Mesodermal cell (in vitro differentiated cells): ENCODE measurements around the gene PRDM16.

Source experiments
- H3K27ac ChIP-seq: 2 replicates; pipeline ENCODE4 v1.7.0; 2013; ENCODE audit warnings: mild to moderate bottlenecking, low read depth, low read length, moderate library complexity; ENCODE audit not compliant: severe bottlenecking
- H3K36me3 ChIP-seq: 2 replicates; pipeline ENCODE4 v1.7.1; 2013; ENCODE audit warnings: mild to moderate bottlenecking, low read length, moderate library complexity; ENCODE audit not compliant: control insufficient read depth, insufficient read depth
- H3K4me1 ChIP-seq: one replicate; pipeline ENCODE4 v1.7.1; 2013; ENCODE audit warnings: mild to moderate bottlenecking, low read length; ENCODE audit not compliant: insufficient read depth, control insufficient read depth, poor library complexity, severe bottlenecking
- H3K4me3 ChIP-seq: 2 replicates; pipeline ENCODE4 v1.7.0; 2013; ENCODE audit warnings: low read length, control low read depth, mild to moderate bottlenecking; ENCODE audit not compliant: insufficient read depth, poor library complexity, severe bottlenecking; ENCODE audit errors: extremely low read depth
- H3K9me3 ChIP-seq: 2 replicates; pipeline ENCODE4 v1.7.1; 2013; ENCODE audit warnings: mild to moderate bottlenecking, low read length, moderate library complexity; ENCODE audit not compliant: control insufficient read depth
- WGBS, 2 experiments: methylation state at CpG; one replicate each; pipeline ENCODE4 v1.1.5; 2013; ENCODE audit warnings: missing lambda C conversion rate in 2 of 2; ENCODE audit not compliant: insufficient coverage in 2 of 2; 5-methylcytosine and 5-hydroxymethylcytosine counted together

PRDM16 gene

GRCh38 chr1:3249631-3250501, 180.9 kb downstream of the PRDM16 start:
- 86% methylated on average over 19 to 26 of the region's 31 CpGs for WGBS, 2 experiments
- no peak overlapping the region for H3K27ac ChIP-seq
- H3K4me1 ChIP-seq, result no peaks in the 10 kb centered on the region
- H3K36me3 ChIP-seq, result no peaks in the 10 kb centered on the region
- no peak overlapping the region for H3K4me3 ChIP-seq
- H3K9me3 ChIP-seq, result no peaks in the 10 kb centered on the region

GRCh38 chr1:3250624-3251023, 181.6 kb downstream of the PRDM16 start:
- no peak overlapping the region for H3K27ac ChIP-seq
- no peaks in the 10 kb centered on the region for H3K36me3 ChIP-seq
- H3K4me1 ChIP-seq, result no peaks in the 10 kb centered on the region
- H3K9me3 ChIP-seq, result no peaks in the 10 kb centered on the region
- no peak overlapping the region for H3K4me3 ChIP-seq
- 81 to 89% methylated on average over 3 to 5 of the region's 5 CpGs for WGBS, 2 experiments

- H3K27ac ChIP-seq, result no peak overlapping the region
- no peaks in the 10 kb centered on the region for H3K9me3 ChIP-seq
- 91 to 94% methylated on average over 17 to 19 of the region's 24 CpGs for WGBS, 2 experiments
- no peaks in the 10 kb centered on the region for H3K4me1 ChIP-seq
- H3K36me3 ChIP-seq, result no peaks in the 10 kb centered on the region
- no peak overlapping the region for H3K4me3 ChIP-seq
Observed at GRCh38 chr1:3251099-3251806, 182.2 kb downstream of the PRDM16 start.

GRCh38 chr1:3251807-3252428, 182.9 kb downstream of the PRDM16 start:
- H3K4me1 ChIP-seq, result no peaks in the 10 kb centered on the region
- H3K9me3 ChIP-seq, result no peaks in the 10 kb centered on the region
- no peak overlapping the region for H3K4me3 ChIP-seq
- H3K27ac ChIP-seq, result no peak overlapping the region
- 89% methylated on average over 16 to 17 of the region's 17 CpGs for WGBS, 2 experiments
- H3K36me3 ChIP-seq, result no peaks in the 10 kb centered on the region

- 87 to 88% methylated on average over 15 of the region's 15 CpGs for WGBS, 2 experiments
Observed at GRCh38 chr1:3255680-3256079, 186.7 kb downstream of the PRDM16 start.

DNA sequence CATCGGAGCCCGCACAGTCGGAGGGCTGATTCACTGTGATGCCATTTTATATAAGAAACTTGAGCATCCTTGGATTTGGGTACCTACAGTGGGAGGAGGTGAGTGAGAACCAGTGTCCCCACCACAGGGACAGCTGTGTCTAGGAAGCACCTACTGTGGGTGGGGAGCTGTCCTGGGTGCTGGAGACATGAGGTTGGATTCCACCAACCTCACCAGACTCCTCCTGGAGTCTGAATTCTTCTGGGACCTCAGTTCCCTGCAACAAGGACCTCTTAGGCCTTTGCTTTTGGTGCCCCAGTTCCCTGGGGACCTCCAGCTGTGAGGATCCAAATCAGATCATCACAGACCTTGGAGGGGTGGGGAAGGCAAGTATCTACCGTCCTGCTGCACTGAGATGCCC, 188.8 kb downstream of the PRDM16 start:
- Histone ChIP-seq H3K36me3 (no peaks in the 10 kb centered on the region), H3K27ac (no peak overlapping the region), H3K4me1 (no peaks in the 10 kb centered on the region), H3K4me3 (no peak overlapping the region), H3K9me3 (no peaks in the 10 kb centered on the region)
- WGBS, 2 experiments, result 90 to 100% methylated on average over 1 to 3 of the region's 4 CpGs

More at GRCh38 chr1:3255680-3256079, 186.7 kb downstream of the PRDM16 start:
- H3K36me3 ChIP-seq, result no peaks in the 10 kb centered on the region
- H3K4me3 ChIP-seq, result no peak overlapping the region
- H3K9me3 ChIP-seq, result no peaks in the 10 kb centered on the region
- H3K27ac ChIP-seq, result no peak overlapping the region
- no peaks in the 10 kb centered on the region for H3K4me1 ChIP-seq

DNA sequence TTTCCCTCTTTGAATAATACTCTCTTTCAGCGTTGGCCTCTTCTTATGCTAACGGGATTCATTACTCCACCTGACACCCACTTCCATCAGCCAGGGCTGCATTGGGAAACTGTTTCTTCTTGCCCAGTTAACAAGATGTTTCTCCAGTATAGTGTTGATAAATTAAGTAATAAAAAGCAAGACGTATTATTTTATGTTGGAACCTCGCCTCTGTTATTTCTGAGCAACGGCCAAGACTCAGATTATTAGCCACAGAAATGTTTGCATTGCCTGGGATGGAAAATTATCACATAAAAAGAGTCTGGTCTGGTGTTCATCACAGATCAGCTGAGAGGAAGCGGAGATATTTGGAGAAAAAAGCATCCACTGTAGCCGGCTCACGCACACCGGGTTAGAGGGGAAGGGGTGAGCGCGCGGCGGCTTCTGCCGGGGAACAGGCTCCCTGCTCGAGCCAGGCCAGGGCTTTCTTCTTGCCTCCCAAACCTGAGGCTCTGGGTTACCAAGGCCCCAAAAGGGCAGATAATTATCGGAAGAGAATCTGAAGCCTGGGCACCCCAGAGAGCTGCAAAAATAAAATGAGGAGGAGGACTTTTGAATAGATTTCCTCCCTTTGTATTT, 189.5 kb downstream of the PRDM16 start:
- no peak overlapping the region for H3K4me3 ChIP-seq
- no peak overlapping the region for H3K27ac ChIP-seq
- 89 to 91% methylated on average over 14 to 16 of the region's 16 CpGs for WGBS, 2 experiments
- no peaks in the 10 kb centered on the region for H3K9me3 ChIP-seq
- no peaks in the 10 kb centered on the region for H3K4me1 ChIP-seq
- H3K36me3 ChIP-seq, result no peaks in the 10 kb centered on the region

GRCh38 chr1:3259020-3259419, 190.0 kb downstream of the PRDM16 start:
- Histone ChIP-seq H3K27ac (no peak overlapping the region), H3K4me3 (no peak overlapping the region), H3K4me1 (no peaks in the 10 kb centered on the region), H3K9me3 (no peaks in the 10 kb centered on the region), H3K36me3 (no peaks in the 10 kb centered on the region)
- WGBS, 2 experiments, result 88 to 92% methylated on average over 9 to 13 of the region's 14 CpGs

DNA sequence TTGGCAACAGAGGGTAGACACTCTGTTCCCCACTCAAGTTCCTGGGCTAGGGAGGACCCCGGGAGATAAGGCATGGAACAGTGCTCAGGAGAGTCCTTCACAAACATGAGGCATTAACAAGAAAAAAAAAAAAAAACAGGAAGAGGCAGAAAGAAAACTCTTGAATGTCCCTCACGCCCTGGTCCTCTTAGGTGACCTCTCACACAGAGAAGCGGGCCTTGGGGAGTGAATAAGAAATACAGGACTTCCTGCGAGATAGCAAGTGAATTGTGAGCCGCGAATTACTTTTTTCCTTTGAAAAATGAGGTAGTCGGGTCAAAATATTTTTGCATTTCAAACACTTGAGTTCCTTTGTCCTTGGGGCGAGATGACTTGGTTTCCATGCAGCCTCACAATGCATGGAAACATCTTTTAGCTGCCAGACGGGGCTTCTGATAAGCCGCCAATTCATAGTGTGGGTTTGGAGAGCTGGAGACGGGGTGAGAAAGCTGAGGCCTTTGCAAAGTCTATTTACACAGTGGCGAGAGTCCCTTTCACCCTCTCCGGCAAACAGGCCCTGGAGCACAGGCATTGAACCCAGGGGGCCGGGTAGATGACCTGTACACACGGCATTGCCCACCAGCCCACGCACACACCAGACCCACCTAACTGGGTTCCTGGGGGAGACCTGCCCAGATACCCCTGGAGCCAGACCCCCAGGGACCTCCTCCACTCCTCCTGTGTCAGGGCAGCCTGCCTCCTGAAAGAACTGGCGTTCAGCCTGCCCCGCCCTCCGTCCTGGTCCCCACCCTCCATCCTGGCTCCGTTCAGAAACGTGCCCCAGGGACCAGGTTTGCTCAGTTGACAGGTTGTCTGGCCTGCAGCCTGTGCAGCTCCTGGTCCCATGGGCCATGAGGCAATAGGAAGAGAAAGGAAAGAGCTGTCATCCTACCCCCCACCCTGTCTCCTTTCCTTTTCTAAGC, 192.3 kb downstream of the PRDM16 start:
- Histone ChIP-seq H3K4me3 (no peak overlapping the region), H3K4me1 (no peaks in the 10 kb centered on the region), H3K27ac (no peak overlapping the region), H3K9me3 (no peaks in the 10 kb centered on the region), H3K36me3 (no peaks in the 10 kb centered on the region)
- 83 to 91% methylated on average over 16 to 17 of the region's 21 CpGs for WGBS, 2 experiments
